Measurements from ENCODE around the gene UBE4A. TPM values are rescaled to one million over a fixed set of nuclear protein-coding genes. Genes with fewer than 3 reads are reported as not detected.

The UBE4A gene, protein sequence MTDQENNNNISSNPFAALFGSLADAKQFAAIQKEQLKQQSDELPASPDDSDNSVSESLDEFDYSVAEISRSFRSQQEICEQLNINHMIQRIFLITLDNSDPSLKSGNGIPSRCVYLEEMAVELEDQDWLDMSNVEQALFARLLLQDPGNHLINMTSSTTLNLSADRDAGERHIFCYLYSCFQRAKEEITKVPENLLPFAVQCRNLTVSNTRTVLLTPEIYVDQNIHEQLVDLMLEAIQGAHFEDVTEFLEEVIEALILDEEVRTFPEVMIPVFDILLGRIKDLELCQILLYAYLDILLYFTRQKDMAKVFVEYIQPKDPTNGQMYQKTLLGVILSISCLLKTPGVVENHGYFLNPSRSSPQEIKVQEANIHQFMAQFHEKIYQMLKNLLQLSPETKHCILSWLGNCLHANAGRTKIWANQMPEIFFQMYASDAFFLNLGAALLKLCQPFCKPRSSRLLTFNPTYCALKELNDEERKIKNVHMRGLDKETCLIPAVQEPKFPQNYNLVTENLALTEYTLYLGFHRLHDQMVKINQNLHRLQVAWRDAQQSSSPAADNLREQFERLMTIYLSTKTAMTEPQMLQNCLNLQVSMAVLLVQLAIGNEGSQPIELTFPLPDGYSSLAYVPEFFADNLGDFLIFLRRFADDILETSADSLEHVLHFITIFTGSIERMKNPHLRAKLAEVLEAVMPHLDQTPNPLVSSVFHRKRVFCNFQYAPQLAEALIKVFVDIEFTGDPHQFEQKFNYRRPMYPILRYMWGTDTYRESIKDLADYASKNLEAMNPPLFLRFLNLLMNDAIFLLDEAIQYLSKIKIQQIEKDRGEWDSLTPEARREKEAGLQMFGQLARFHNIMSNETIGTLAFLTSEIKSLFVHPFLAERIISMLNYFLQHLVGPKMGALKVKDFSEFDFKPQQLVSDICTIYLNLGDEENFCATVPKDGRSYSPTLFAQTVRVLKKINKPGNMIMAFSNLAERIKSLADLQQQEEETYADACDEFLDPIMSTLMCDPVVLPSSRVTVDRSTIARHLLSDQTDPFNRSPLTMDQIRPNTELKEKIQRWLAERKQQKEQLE
- total RNA-seq, result 10 to 100 TPM; 40.3 to 46.1 (median 44.4) TPM

- no peak for TF ChIP-seq CTCF (IDR thresholded peaks at IDR 0.05)
- peak in 1 of 2 donors; percentile 17 for TF ChIP-seq POLR2A (IDR thresholded peaks at IDR 0.05)
- H3K4me3 ChIP-seq (ENCODE audit: low read depth, poor library complexity, severe bottlenecking), result peak within 1 kb of the TSS; percentile 96
- peak; percentile 94 to 99 for DNase-seq (ENCODE audit: low spot score in 2 of 2)
- WGBS, 2 donors, result 4% methylated on average over 32 to 33 of the region's 33 CpGs
- intact Hi-C loops (cut with DNase I; ENCODE audit: low total_unique reads), result no loop called here
These were observed at the start of gene UBE4A for GRCh38 chr11:118359295-118359958. TSS of gene UBE4A (plus strand) at chr11:118359600. CDS start at chr11:118365081, 5,481 bp downstream.

DNA sequence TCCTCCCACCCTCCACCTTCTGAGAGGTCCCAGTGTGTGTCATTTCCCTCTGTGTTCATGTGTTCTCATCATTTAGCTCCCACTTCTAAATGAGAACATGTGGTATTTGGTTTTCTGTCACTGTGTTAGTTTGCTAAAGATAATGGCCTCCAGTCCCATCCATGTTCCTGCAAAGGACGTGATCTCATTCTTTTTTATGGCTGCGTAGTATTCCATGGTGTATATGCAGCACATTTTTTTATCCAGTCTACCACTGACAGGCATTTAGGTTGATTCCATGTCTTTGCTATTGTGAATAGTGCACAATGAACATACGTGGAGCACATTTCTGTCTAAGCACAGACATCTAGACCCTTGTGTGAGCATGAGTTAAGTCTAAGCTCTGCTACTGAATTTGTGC lies 49.1 kb upstream of the UBE4A start:
- TF ChIP-seq POLR2A (IDR thresholded peaks at IDR 0.05) (no peak), CTCF (IDR thresholded peaks at IDR 0.05) (no peak)
- 87 to 91% methylated on average over 3 of the region's 3 CpGs for WGBS, 2 donors
- intact Hi-C loops (cut with DNase I; ENCODE audit: low total_unique reads), result no loop called here
- H3K4me3 ChIP-seq (ENCODE audit: low read depth, poor library complexity, severe bottlenecking), result no peak overlapping the region
- no peak for DNase-seq (ENCODE audit: low spot score in 2 of 2)

GRCh38 chr11:118310781-118311485 lies 48.5 kb upstream of the UBE4A start:
- no peak overlapping the region for H3K4me3 ChIP-seq (ENCODE audit: low read depth, poor library complexity, severe bottlenecking)
- intact Hi-C loops (cut with DNase I; ENCODE audit: low total_unique reads), result no loop called here
- no peak for TF ChIP-seq CTCF (IDR thresholded peaks at IDR 0.05)
- no peak for TF ChIP-seq POLR2A (IDR thresholded peaks at IDR 0.05)
- WGBS, 2 donors, result 75 to 82% methylated on average over 3 of the region's 3 CpGs
- no peak for DNase-seq (ENCODE audit: low spot score in 2 of 2)

DNA sequence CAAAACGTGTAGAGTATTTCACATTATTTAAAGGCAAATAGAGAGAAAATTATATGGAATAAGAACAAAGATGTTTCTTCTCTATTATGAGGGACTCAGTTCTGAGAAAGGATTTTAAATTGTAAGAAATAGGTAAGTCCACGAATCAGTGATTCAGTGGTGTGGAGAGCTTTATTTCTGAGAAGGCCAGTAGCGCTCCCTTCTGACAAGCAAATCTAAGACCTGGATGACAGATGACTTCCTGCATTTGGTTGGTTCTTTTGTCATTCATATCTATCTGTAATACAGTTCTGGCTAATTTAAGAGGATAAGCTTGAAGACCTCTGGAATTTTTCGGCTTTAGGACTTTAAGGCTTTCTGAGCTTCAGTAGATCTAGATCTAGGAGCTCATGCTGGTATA lies 47.9 kb upstream of the UBE4A start:
- intact Hi-C loops (cut with DNase I; ENCODE audit: low total_unique reads), result no loop called here
- WGBS, 2 donors, result 70 to 74% methylated on average over 4 of the region's 4 CpGs

More for the DNA sequence above, 47.9 kb upstream of the UBE4A start:
- DNase-seq (ENCODE audit: low spot score in 2 of 2), result no peak
- no peak overlapping the region for H3K4me3 ChIP-seq (ENCODE audit: low read depth, poor library complexity, severe bottlenecking)
- TF ChIP-seq POLR2A (IDR thresholded peaks at IDR 0.05) (no peak), CTCF (IDR thresholded peaks at IDR 0.05) (no peak)

Data from lower leg skin (tissue), 4 donors.